Right atrium auricular region (tissue), 2 donors: ENCODE data around the gene NTSR1. TPM values are rescaled to one million over a fixed set of nuclear protein-coding genes. Genes with fewer than 3 reads are reported as not detected.

Source experiments
- DNase-seq: peaks from one replicate; pipeline ENCODE4 v3.0.0-alpha.2; 2019; ENCODE audit warnings: low spot score
- H3K27ac ChIP-seq, 2 donors: fragments of 200-600 bp; sonication (generic); 1 replicate in 1 of 2; 2 replicates in 1 of 2; pipeline ENCODE4 v1.5.1; 2016 to 2019
- H3K27me3 ChIP-seq, 2 donors: fragments of 200-600 bp; sonication (generic); one replicate each; pipeline versions ENCODE4 v1.5.1 to v1.6.0; 2017 to 2019
- H3K36me3 ChIP-seq: fragments of 200-600 bp; sonication (generic); one replicate; pipeline ENCODE4 v1.5.1; 2016
- H3K4me1 ChIP-seq, 2 donors: fragments of 200-600 bp; sonication (generic); one replicate each; pipeline versions ENCODE4 v1.5.1 to v1.6.0; 2017 to 2019
- H3K4me3 ChIP-seq, 2 donors: fragments of 200-600 bp; sonication (generic); 1 replicate in 1 of 2; 2 replicates in 1 of 2; pipeline ENCODE4 v1.5.1; 2017 to 2019; ENCODE audit warnings: mild to moderate bottlenecking in 1 of 2, moderate library complexity in 1 of 2
- H3K9me3 ChIP-seq, 2 donors: fragments of 200-600 bp; sonication (generic); one replicate each; pipeline ENCODE4 v1.5.1; 2019
- total RNA-seq, 2 donors: library from RNA; depleted of rRNA; stranded (reverse); fragments of >200 nt; gene quantifications; one replicate each; pipeline ENCODE4 v1.1.0, GENCODE V29; 2016
- TF ChIP-seq, protein P1 (sequence below), 2 donors: fragments of 200-600 bp; sonication (generic); IDR thresholded peaks; one replicate each; pipeline ENCODE4 v1.5.1; 2019; ENCODE audit warnings: antibody characterized with exemption in 2 of 2

NTSR1 gene
- total RNA-seq, 2 donors from 2014 or later = 0.43 TPM; not detected in 1

DNA sequence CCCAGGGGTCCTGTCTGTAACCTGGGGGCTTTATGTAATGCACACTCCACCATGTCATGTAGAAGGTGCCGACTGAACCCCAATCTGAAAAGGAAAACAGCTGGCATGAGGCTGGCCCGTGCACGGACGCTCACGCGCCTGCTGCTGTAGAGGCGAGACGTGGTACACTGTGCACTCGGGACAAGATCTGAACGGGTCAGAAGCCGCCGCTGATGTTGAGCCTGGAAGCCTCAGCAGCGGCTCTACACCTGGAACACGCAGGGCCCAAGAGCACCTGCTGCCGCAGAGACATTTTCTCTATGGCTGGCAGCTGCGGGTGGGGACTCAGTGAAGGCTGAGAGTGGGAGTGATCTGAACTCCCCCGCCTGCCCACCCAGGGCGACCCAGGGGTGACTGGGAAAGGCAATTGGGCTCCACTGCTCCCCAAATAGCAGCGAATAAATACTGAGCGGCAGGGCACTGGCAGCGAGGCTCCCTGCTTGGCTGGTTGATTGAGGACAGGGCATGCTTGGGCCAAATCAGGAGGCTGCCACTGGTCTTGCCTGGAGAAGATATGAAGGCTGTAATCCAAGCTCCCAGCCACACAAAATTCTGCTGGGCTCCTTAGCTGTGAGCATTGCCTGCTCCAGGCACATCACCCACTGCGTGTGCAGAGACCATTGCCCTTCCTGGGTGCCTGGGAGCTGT, 93.5 kb downstream of the NTSR1 start:
- Histone ChIP-seq H3K4me3 (no peak overlapping the region), H3K27ac (peak overlapping the region; percentile 17 to 66), H3K4me1 (peaks cover 0 to 63% of the 10 kb centered on the region in 2 donors), H3K27me3 (no peaks in the 10 kb centered on the region), H3K36me3 (peaks cover 15% of the 10 kb centered on the region), H3K9me3 (no peaks in the 10 kb centered on the region)
- no peak for DNase-seq
- TF ChIP-seq, protein P1, sequence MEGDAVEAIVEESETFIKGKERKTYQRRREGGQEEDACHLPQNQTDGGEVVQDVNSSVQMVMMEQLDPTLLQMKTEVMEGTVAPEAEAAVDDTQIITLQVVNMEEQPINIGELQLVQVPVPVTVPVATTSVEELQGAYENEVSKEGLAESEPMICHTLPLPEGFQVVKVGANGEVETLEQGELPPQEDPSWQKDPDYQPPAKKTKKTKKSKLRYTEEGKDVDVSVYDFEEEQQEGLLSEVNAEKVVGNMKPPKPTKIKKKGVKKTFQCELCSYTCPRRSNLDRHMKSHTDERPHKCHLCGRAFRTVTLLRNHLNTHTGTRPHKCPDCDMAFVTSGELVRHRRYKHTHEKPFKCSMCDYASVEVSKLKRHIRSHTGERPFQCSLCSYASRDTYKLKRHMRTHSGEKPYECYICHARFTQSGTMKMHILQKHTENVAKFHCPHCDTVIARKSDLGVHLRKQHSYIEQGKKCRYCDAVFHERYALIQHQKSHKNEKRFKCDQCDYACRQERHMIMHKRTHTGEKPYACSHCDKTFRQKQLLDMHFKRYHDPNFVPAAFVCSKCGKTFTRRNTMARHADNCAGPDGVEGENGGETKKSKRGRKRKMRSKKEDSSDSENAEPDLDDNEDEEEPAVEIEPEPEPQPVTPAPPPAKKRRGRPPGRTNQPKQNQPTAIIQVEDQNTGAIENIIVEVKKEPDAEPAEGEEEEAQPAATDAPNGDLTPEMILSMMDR (IDR thresholded peaks at IDR 0.05) = no peak

DNA sequence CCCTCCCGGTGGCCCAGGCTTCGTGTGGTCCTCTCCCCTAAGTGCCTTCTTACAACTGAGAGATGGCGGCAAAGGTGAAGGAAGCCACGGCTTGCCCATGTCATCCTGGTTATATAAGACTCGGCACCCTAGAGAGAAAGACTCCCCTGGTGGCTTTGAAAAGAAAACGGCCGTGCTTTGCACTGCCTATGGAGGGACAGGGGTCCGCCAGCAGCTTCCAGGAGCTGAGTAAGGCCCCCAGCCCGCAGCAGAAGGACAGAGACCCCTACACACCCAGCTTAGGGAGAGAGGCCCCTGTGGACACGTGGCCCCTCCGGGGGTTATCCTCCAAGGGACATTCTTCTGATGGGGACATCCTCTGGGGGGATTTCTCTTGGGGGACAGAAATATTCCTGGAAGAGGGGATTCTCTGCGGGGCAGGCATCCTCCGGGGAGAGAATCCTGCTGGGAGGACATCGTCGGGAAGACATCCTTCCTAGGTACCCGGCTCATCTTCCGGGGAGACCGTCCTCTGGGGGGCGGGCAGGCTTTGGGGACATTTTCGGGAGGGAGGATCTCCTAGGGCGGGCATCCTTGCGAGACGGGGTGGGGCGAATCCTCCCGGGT, 95.5 kb downstream of the NTSR1 start:
- Histone ChIP-seq H3K27ac (peak overlapping the region; percentile 84 to 89), H3K4me3 (peak overlapping the region; percentile 93 to 97), H3K27me3 (no peaks in the 10 kb centered on the region), H3K36me3 (peaks cover 21% of the 10 kb centered on the region), H3K9me3 (no peaks in the 10 kb centered on the region), H3K4me1 (peaks cover 0 to 61% of the 10 kb centered on the region in 2 donors)
- TF ChIP-seq, protein P1 (IDR thresholded peaks at IDR 0.05) = no peak
- DNase-seq = no peak

DNA sequence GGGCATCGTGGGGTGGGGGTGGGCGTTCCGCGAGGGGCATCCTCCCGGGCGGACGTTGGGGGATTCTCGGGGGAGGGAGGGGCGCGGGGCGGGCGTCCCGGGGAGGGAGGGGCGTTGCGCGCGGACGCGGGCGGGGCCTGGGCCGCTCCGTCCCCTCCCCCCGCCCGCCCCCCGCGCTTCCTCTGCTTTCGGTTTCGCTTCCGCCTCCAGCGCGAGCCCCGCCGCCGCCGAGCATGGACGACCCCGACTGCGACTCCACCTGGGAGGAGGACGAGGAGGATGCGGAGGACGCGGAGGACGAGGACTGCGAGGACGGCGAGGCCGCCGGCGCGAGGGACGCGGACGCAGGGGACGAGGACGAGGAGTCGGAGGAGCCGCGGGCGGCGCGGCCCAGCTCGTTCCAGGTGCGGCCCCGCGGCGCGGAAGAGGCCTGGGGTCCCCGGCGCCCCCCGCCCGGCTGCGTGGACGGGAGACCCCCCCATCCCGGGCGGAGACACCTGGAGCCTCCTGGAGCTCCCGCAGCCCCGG, 96.1 kb downstream of the NTSR1 start, which contains the start of gene OGFR:
TSS of gene OGFR (plus strand) at position 209 of the 528 bp plus-strand sequence. CDS start at position 234, 25 bp downstream.
- Histone ChIP-seq H3K4me3 (peak within 1 kb of the TSS; percentile 93 to 97), H3K36me3 (peaks cover 21% of the 10 kb centered on the region), H3K27me3 (no peaks in the 10 kb centered on the region), H3K9me3 (no peaks in the 10 kb centered on the region), H3K4me1 (peaks cover 0 to 61% of the 10 kb centered on the region in 2 donors), H3K27ac (peak within 1 kb of the TSS; percentile 84 to 89)
- no peak for DNase-seq
- TF ChIP-seq, protein P1 (IDR thresholded peaks at IDR 0.05) = no peak

DNA sequence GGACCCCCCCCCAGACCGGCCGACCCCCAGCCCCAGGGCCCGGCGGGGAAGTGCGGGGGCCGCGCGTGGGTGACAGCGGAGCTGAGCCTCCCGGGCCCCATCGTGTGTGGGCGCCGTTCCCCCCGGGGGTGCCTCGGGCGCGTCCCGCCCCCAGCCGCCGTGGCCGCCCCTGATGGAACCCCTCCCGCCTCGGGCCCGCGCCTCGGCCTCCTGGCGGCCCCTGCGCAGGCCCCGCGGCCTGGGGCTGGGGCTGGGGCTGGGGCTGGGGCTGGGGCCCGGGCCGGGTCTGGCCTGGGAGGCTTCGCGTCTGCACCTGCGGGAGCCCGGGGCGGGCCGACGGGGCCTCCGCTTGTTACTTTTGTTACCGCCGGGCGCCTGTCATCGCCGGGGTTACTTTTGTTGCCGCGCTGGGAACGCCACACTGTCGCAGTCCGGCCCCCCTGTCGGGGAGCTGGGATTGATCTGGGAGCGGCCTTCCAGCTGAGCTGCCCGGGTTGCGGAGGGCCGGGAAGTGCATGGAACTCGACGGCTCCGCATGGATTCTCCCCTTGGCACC, 96.6 kb downstream of the NTSR1 start:
- TF ChIP-seq, protein P1 (IDR thresholded peaks at IDR 0.05) = no peak
- no peaks in the 10 kb centered on the region for H3K9me3 ChIP-seq
- H3K27me3 ChIP-seq = no peaks in the 10 kb centered on the region
- DNase-seq = no peak
- H3K4me3 ChIP-seq = peak overlapping the region; percentile 93 to 97
- H3K27ac ChIP-seq = peak overlapping the region; percentile 84 to 89
- H3K4me1 ChIP-seq = peaks cover 0 to 61% of the 10 kb centered on the region in 2 donors
- H3K36me3 ChIP-seq = peaks cover 27% of the 10 kb centered on the region

DNA sequence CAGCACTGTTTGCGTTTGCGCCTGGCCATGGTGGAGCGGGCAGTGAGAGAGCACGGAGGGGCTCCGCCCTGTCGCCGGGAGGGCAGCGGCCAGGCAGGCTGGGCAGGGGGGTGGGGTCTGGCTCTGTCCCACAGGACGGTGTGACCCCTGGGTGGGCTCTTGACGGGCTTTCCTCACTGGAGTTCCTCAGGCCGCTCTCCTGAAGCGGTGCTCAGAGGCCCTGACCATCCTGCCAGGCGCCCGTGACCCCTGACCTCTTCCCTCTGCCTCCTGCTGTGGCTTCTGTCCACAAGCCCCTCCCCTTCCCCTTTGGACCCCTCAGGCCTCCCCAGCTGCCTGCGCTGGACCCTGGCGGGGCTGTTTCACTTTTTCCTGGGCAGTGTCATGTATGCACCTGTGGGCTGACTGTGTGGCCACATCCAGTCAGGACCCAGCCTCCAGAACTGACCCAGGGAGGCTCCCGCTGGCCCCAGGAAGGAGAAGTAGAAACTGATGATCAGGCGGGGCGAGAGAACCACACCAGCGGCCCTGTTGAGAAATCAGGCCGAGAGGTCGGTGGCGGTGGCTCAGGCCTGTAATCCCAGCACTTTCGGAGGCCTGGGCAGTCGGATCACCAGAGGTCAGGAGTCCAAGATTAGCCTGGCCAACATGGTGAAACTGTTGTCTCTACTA, 97.2 kb downstream of the NTSR1 start:
- Histone ChIP-seq H3K36me3 (peaks cover 33% of the 10 kb centered on the region), H3K27me3 (no peaks in the 10 kb centered on the region), H3K9me3 (no peaks in the 10 kb centered on the region), H3K4me3 (peak overlapping the region; percentile 93 to 97), H3K4me1 (peaks cover 0 to 60% of the 10 kb centered on the region in 2 donors), H3K27ac (peak overlapping the region; percentile 84 to 89)
- TF ChIP-seq, protein P1 (IDR thresholded peaks at IDR 0.05) = no peak
- peak; percentile 78 for DNase-seq
